H9 (cell line): ENCODE results near the gene SAMM50. TPM values are rescaled to one million over a fixed set of nuclear protein-coding genes. Genes with fewer than 3 reads are reported as not detected.

Experiments used
- DNase-seq: peaks from one replicate; pipeline ENCODE4 v3.0.0-alpha.2; 2017
- H2AFZ ChIP-seq: one replicate; pipeline ENCODE4 v1.6.1; 2013; ENCODE audit warnings: mild to moderate bottlenecking, low read length, control low read depth, moderate library complexity
- H2AK5ac ChIP-seq: 2 replicates; pipeline ENCODE4 v1.6.1; 2013; ENCODE audit warnings: low read length, control low read depth, mixed read lengths; ENCODE audit not compliant: insufficient read length
- H2BK120ac ChIP-seq: one replicate; pipeline ENCODE4 v1.6.1; 2013; ENCODE audit warnings: low read depth, mild to moderate bottlenecking, low read length, control low read depth, inconsistent platforms; ENCODE audit not compliant: poor library complexity, severe bottlenecking
- H2BK12ac ChIP-seq: 2 replicates; pipeline ENCODE4 v1.6.1; 2013; ENCODE audit warnings: low read length, control low read depth, mixed read lengths, low read depth; ENCODE audit not compliant: insufficient read length
- H2BK15ac ChIP-seq: 2 replicates; pipeline ENCODE4 v1.6.1; 2013; ENCODE audit warnings: low read depth, low read length, control low read depth
- H2BK20ac ChIP-seq: one replicate; pipeline ENCODE4 v1.6.1; 2013; ENCODE audit warnings: low read depth, mild to moderate bottlenecking, low read length, control low read depth, inconsistent platforms; ENCODE audit not compliant: poor library complexity, severe bottlenecking
- H2BK5ac ChIP-seq: 2 replicates; pipeline ENCODE4 v1.6.1; 2013; ENCODE audit warnings: low read length, control low read depth, mixed read lengths; ENCODE audit not compliant: insufficient read length
- H3K14ac ChIP-seq: 2 replicates; pipeline ENCODE4 v1.6.1; 2013; ENCODE audit warnings: low read length, control low read depth; ENCODE audit not compliant: insufficient read depth
- H3K18ac ChIP-seq: 2 replicates; pipeline ENCODE4 v1.6.1; 2013; ENCODE audit warnings: low read depth, mild to moderate bottlenecking, mixed read lengths, low read length, control low read depth; ENCODE audit not compliant: insufficient read length
- H3K23ac ChIP-seq: 2 replicates; pipeline ENCODE4 v1.6.1; 2013; ENCODE audit warnings: low read length, control low read depth, mixed read lengths, low read depth; ENCODE audit not compliant: insufficient read length
- H3K23me2 ChIP-seq: 2 replicates; pipeline ENCODE4 v1.6.1; 2013; ENCODE audit warnings: low read depth, mild to moderate bottlenecking, mixed read lengths, low read length, control low read depth; ENCODE audit not compliant: insufficient read length, poor library complexity, severe bottlenecking
- H3K27ac ChIP-seq: 2 replicates; pipeline ENCODE4 v1.5.1; 2013; ENCODE audit warnings: low read length, control low read depth, mixed read lengths, low read depth; ENCODE audit not compliant: insufficient read length
- H3K27me3 ChIP-seq: 2 replicates; pipeline ENCODE4 v1.6.1; 2013; ENCODE audit warnings: low read length, control low read depth, inconsistent platforms; ENCODE audit not compliant: insufficient read depth
- H3K4ac ChIP-seq: 2 replicates; pipeline ENCODE4 v1.6.1; 2013; ENCODE audit warnings: low read depth, mild to moderate bottlenecking, control low read depth, inconsistent platforms, low read length, moderate library complexity
- H3K4me1 ChIP-seq: 2 replicates; pipeline ENCODE4 v1.6.1; 2013; ENCODE audit warnings: low read length, control low read depth, inconsistent platforms; ENCODE audit not compliant: insufficient read depth
- H3K4me2 ChIP-seq: 2 replicates; pipeline ENCODE4 v1.6.1; 2013; ENCODE audit warnings: low read length, control low read depth, mixed read lengths; ENCODE audit not compliant: insufficient read length, insufficient read depth
- H3K56ac ChIP-seq: 2 replicates; pipeline ENCODE4 v1.6.1; 2013; ENCODE audit warnings: low read depth, mild to moderate bottlenecking, mixed read lengths, low read length, control low read depth; ENCODE audit not compliant: insufficient read length
- H3K79me1 ChIP-seq: 2 replicates; pipeline ENCODE4 v1.6.1; 2013; ENCODE audit warnings: low read depth, mild to moderate bottlenecking, moderate library complexity, low read length, control low read depth, inconsistent platforms; ENCODE audit not compliant: insufficient read depth, poor library complexity, severe bottlenecking
- H3K79me2 ChIP-seq: 2 replicates; pipeline ENCODE4 v1.6.1; 2013; ENCODE audit warnings: low read length, control low read depth, inconsistent platforms; ENCODE audit not compliant: insufficient read depth
- H3K9ac ChIP-seq: 2 replicates; pipeline ENCODE4 v1.6.1; 2013; ENCODE audit warnings: low read length, control low read depth, mixed read lengths; ENCODE audit not compliant: insufficient read length; ENCODE audit errors: extremely low read depth
- H3K9me3 ChIP-seq: one replicate; pipeline ENCODE4 v1.6.1; 2013; ENCODE audit warnings: low read depth, low read length, inconsistent platforms; ENCODE audit not compliant: control insufficient read depth
- H3T11ph ChIP-seq: one replicate; pipeline ENCODE4 v1.6.1; 2013; ENCODE audit warnings: mild to moderate bottlenecking, low read length, control low read depth, inconsistent platforms
- H4K20me1 ChIP-seq: one replicate; pipeline ENCODE4 v1.6.1; 2013; ENCODE audit not compliant: control insufficient read depth, insufficient read length, insufficient read depth
- H4K5ac ChIP-seq: 2 replicates; pipeline ENCODE4 v1.6.1; 2013; ENCODE audit warnings: low read depth, mild to moderate bottlenecking, mixed read lengths, low read length, control low read depth; ENCODE audit not compliant: insufficient read length
- H4K8ac ChIP-seq: replicated peaks from 2 replicates; pipeline ENCODE4 v1.6.1; 2013; ENCODE audit warnings: low read length, control low read depth, mixed read lengths, low read depth; ENCODE audit not compliant: insufficient read length
- H4K91ac ChIP-seq: 2 replicates; pipeline ENCODE4 v1.6.1; 2013; ENCODE audit warnings: low read depth, mild to moderate bottlenecking, moderate library complexity, mixed read lengths, low read length, control low read depth; ENCODE audit not compliant: insufficient read length
- H3K27ac Mint-ChIP-seq, 3 experiments: 2 replicates in 2 of 3; 3 replicates in 1 of 3; pipeline ENCODE4 v1.8.0; 2020 to 2021; ENCODE audit warnings: mixed read lengths in 3 of 3, mild to moderate bottlenecking in 1 of 3, moderate library complexity in 1 of 3
- H3K27me3 Mint-ChIP-seq: 2 replicates; pipeline ENCODE4 v1.8.0; 2021; ENCODE audit warnings: low read depth, mild to moderate bottlenecking, moderate library complexity, mixed read lengths
- H3K36me3 Mint-ChIP-seq, 3 experiments: 2 replicates in 2 of 3; 3 replicates in 1 of 3; pipeline ENCODE4 v1.8.0; 2020 to 2021; ENCODE audit warnings: low read depth in 3 of 3, mixed read lengths in 3 of 3; ENCODE audit not compliant: insufficient read depth in 1 of 3
- H3K4me1 Mint-ChIP-seq, 2 experiments: 2 replicates each; pipeline ENCODE4 v1.8.0; 2020; ENCODE audit warnings: mixed read lengths in 2 of 2
- H3K4me3 Mint-ChIP-seq, 2 experiments: 2 replicates in 1 of 2; 3 replicates in 1 of 2; pipeline ENCODE4 v1.8.0; 2020 to 2021; ENCODE audit warnings: mild to moderate bottlenecking in 2 of 2, mixed read lengths in 2 of 2, moderate library complexity in 1 of 2
- H3K9me3 Mint-ChIP-seq, 2 experiments: 2 replicates in 1 of 2; 3 replicates in 1 of 2; pipeline ENCODE4 v1.8.0; 2020; ENCODE audit warnings: mild to moderate bottlenecking in 2 of 2, mixed read lengths in 2 of 2, moderate library complexity in 1 of 2
- WGBS: extraction: QIAGEN DNeasy Blood & Tissue Kit; methylation state at CpG from one replicate; pipeline ENCODE4 v1.1.7; 2013; ENCODE audit warnings: missing lambda C conversion rate, low lambda C conversion rate, mixed read lengths; ENCODE audit not compliant: insufficient read length; ENCODE audit errors: extremely low coverage; 5-methylcytosine and 5-hydroxymethylcytosine counted together
- total RNA-seq: library from RNA; stranded (reverse); gene quantifications from 2 replicates; pipeline ENCODE4 v1.2.1, GENCODE V29; 2021
- TF ChIP-seq, protein P1 (sequence below): fragments of 200-600 bp; sonication (generic); conservative IDR thresholded peaks from 3 replicates; pipeline ENCODE4 v1.8.0; 2021; ENCODE audit warnings: antibody characterized with exemption, mild to moderate bottlenecking

SAMM50 gene
- total RNA-seq, 1 experiment from 2014 or later, result 57.2 TPM

DNA sequence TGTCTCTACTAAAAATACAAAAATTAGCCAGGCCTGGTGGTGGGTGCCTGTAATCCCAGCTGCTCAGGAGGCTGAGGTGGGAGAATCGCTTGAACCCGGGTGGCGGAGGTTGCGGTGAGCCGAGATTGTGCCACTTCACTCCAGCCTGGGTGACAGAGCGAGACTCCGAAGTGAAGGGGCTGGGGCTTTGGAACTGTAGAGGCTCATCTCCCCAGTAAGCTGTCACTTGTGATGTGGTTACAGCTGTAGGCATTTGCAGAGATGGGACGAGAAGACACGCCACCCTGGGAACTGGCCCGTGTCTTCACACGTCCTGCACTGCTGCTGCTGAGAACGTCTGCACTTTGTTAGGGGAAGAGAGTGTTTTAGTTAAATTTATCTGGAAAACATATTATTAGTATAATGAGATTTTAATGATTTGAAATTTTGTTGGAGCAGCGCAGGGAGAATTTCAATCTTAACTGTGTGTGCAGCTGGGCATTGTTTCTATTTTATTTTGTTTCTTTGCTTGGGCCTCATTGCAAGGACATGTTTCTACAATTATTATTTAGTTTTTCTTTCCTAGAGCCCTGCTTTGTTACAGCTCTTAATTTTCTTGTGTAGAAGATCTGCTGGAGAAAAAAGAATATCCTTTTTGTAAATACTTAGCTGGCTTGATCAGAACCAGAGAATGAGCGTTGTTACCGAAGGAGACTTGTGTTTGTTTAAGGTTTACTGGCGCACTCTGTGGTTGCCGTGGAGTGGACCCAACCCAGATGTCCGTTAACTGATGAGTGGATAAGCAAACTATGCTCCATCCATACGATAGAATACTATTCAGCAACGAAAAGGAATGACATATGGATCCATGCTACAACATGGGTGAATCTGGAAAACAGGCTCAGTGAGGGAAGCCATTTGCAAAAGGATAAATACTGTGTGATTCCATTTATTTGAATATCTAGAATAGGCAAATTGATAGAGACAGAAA lies 87.3 kb downstream of the SAMM50 start:
- Histone ChIP-seq H2BK15ac (no peak overlapping the region), H3K14ac (no peak overlapping the region), H4K91ac (no peak overlapping the region), H3K4ac (no peak overlapping the region), H3T11ph (no peak overlapping the region), H2BK12ac (no peak overlapping the region), H3K79me2 (no peaks in the 10 kb centered on the region), H2BK120ac (no peak overlapping the region), H4K5ac (no peak overlapping the region), H3K9me3 (no peaks in the 10 kb centered on the region), H3K9ac (no peak overlapping the region), H4K8ac (no peak overlapping the region), H2BK5ac (no peak overlapping the region), H2AK5ac (no peak overlapping the region), H3K56ac (no peak overlapping the region), H3K18ac (no peak overlapping the region), H2AFZ (no peak overlapping the region), H3K4me2 (no peak overlapping the region), H3K4me1 (no peaks in the 10 kb centered on the region), H3K27me3 (no peaks in the 10 kb centered on the region), H3K23ac (no peak overlapping the region), H3K79me1 (no peaks in the 10 kb centered on the region), H3K23me2 (no peaks in the 10 kb centered on the region), H4K20me1 (no peaks in the 10 kb centered on the region), H2BK20ac (no peak overlapping the region), H3K27ac (no peak overlapping the region)
- 100% methylated on average over 1 of the region's 20 CpGs for WGBS
- H3K4me3 Mint-ChIP-seq, result no peak overlapping the region
- H3K9me3 Mint-ChIP-seq, result peaks cover 3 to 4% of the 10 kb centered on the region in 2 experiments
- no peaks in the 10 kb centered on the region for H3K27me3 Mint-ChIP-seq
- TF ChIP-seq, protein P1, sequence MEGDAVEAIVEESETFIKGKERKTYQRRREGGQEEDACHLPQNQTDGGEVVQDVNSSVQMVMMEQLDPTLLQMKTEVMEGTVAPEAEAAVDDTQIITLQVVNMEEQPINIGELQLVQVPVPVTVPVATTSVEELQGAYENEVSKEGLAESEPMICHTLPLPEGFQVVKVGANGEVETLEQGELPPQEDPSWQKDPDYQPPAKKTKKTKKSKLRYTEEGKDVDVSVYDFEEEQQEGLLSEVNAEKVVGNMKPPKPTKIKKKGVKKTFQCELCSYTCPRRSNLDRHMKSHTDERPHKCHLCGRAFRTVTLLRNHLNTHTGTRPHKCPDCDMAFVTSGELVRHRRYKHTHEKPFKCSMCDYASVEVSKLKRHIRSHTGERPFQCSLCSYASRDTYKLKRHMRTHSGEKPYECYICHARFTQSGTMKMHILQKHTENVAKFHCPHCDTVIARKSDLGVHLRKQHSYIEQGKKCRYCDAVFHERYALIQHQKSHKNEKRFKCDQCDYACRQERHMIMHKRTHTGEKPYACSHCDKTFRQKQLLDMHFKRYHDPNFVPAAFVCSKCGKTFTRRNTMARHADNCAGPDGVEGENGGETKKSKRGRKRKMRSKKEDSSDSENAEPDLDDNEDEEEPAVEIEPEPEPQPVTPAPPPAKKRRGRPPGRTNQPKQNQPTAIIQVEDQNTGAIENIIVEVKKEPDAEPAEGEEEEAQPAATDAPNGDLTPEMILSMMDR, result no peak
- H3K4me1 Mint-ChIP-seq, result peaks cover 6 to 7% of the 10 kb centered on the region in 2 experiments
- peaks cover 2 to 4% (median 3%) of the 10 kb centered on the region in 3 experiments; a peak in 6 of 7 replicates for H3K36me3 Mint-ChIP-seq
- no peak for DNase-seq
- H3K27ac Mint-ChIP-seq, result no peak overlapping the region
